Trophoblast cell (in vitro differentiated cells and primary cell): ENCODE data around the gene GALNTL6.

Experiments used
- DNase-seq, 2 donors: peaks; one replicate each; pipeline ENCODE4 v3.0.0-alpha.2; 2016
- H2AFZ ChIP-seq: 2 replicates; pipeline ENCODE4 v1.6.1; 2013; ENCODE audit warnings: low read length, moderate library complexity, mild to moderate bottlenecking; ENCODE audit not compliant: insufficient read depth, poor library complexity
- H2AK5ac ChIP-seq: 2 replicates; pipeline ENCODE4 v1.6.1; 2013; ENCODE audit warnings: mild to moderate bottlenecking, low read length
- H2BK120ac ChIP-seq: 2 replicates; pipeline ENCODE4 v1.6.1; 2013; ENCODE audit warnings: low read length, mild to moderate bottlenecking, moderate library complexity; ENCODE audit not compliant: insufficient read depth, poor library complexity
- H2BK12ac ChIP-seq: 2 replicates; pipeline ENCODE4 v1.6.1; 2013; ENCODE audit warnings: mild to moderate bottlenecking, low read length, moderate library complexity
- H2BK5ac ChIP-seq: 2 replicates; pipeline ENCODE4 v1.6.1; 2013; ENCODE audit warnings: low read length, low read depth, moderate library complexity, mild to moderate bottlenecking; ENCODE audit not compliant: poor library complexity
- H3K14ac ChIP-seq: 2 replicates; pipeline ENCODE4 v1.6.1; 2013; ENCODE audit warnings: mild to moderate bottlenecking, low read length
- H3K18ac ChIP-seq: 2 replicates; pipeline ENCODE4 v1.6.1; 2013; ENCODE audit warnings: mild to moderate bottlenecking, low read length
- H3K23ac ChIP-seq: 2 replicates; pipeline ENCODE4 v1.6.1; 2013; ENCODE audit warnings: low read length
- H3K27ac ChIP-seq: 2 replicates; pipeline ENCODE4 v1.5.1; 2013; ENCODE audit warnings: low read depth, mild to moderate bottlenecking, inconsistent platforms, low read length, moderate library complexity
- H3K27me3 ChIP-seq: 2 replicates; pipeline ENCODE4 v1.6.1; 2013; ENCODE audit warnings: inconsistent platforms, mild to moderate bottlenecking, low read length, moderate library complexity; ENCODE audit not compliant: insufficient read depth
- H3K36me3 ChIP-seq, 2 experiments: 1 replicate in 1 of 2; 2 replicates in 1 of 2; pipeline ENCODE4 v1.6.1; 2013; ENCODE audit warnings: low read length in 2 of 2, mild to moderate bottlenecking in 2 of 2, moderate library complexity in 1 of 2; ENCODE audit not compliant: insufficient read depth in 2 of 2, control insufficient read depth in 1 of 2
- H3K4ac ChIP-seq: 2 replicates; pipeline ENCODE4 v1.6.1; 2013; ENCODE audit warnings: low read depth, mild to moderate bottlenecking, low read length, moderate library complexity
- H3K4me1 ChIP-seq, 2 experiments: 1 replicate in 1 of 2; 2 replicates in 1 of 2; pipeline ENCODE4 v1.6.1; 2013; ENCODE audit warnings: low read length in 2 of 2, mild to moderate bottlenecking in 2 of 2, moderate library complexity in 1 of 2; ENCODE audit not compliant: insufficient read depth in 2 of 2, control insufficient read depth in 1 of 2
- H3K4me2 ChIP-seq: 2 replicates; pipeline ENCODE4 v1.6.1; 2013; ENCODE audit warnings: inconsistent platforms, mild to moderate bottlenecking, low read length, moderate library complexity
- H3K4me3 ChIP-seq: 2 replicates; pipeline ENCODE4 v1.5.1; 2013; ENCODE audit warnings: mild to moderate bottlenecking, low read depth, low read length, inconsistent platforms
- H3K79me1 ChIP-seq: one replicate; pipeline ENCODE4 v1.6.1; 2013; ENCODE audit warnings: low read length
- H3K79me2 ChIP-seq: 2 replicates; pipeline ENCODE4 v1.6.1; 2013; ENCODE audit warnings: low read length, mild to moderate bottlenecking; ENCODE audit not compliant: control insufficient read depth, insufficient read depth, poor library complexity
- H3K9ac ChIP-seq: 2 replicates; pipeline ENCODE4 v1.6.1; 2013; ENCODE audit warnings: mild to moderate bottlenecking, low read length
- H3K9me3 ChIP-seq: 2 replicates; pipeline ENCODE4 v1.6.1; 2013; ENCODE audit warnings: low read depth, mild to moderate bottlenecking, control low read depth, inconsistent platforms, low read length; ENCODE audit not compliant: insufficient read depth
- H4K12ac ChIP-seq: 2 replicates; pipeline ENCODE4 v1.6.1; 2013; ENCODE audit warnings: low read depth, mild to moderate bottlenecking, low read length, moderate library complexity
- H4K8ac ChIP-seq: 2 replicates; pipeline ENCODE4 v1.6.1; 2013; ENCODE audit warnings: low read depth, mild to moderate bottlenecking, low read length, moderate library complexity
- H4K91ac ChIP-seq: one replicate; pipeline ENCODE4 v1.6.1; 2013; ENCODE audit warnings: low read depth, mild to moderate bottlenecking, low read length, moderate library complexity
- WGBS: extraction: QIAGEN DNeasy Blood & Tissue Kit; methylation state at CpG from one replicate; pipeline ENCODE4 v1.1.7; 2013; ENCODE audit warnings: missing lambda C conversion rate; ENCODE audit not compliant: insufficient read length, insufficient coverage; ENCODE audit errors: extremely low coverage; 5-methylcytosine and 5-hydroxymethylcytosine counted together

Gene GALNTL6

DNA sequence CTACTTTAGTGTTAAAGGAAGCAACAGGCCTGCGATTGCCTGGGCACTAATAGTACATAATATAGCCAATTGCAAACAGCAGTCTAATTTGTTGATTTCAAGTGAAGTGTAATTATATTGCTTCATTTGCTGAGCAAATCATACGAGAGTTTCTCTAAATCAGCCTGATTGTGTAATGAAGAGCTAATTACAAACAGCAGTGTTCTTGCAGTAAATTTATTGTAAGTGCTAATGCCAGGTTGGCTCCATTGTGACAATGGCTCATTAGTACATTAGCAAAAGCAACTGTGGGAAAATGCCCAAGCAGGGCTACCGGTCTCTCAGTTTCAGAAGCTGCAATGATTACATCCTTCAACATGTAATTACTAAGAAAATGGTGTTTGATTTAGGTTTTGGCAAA lies 591.5 kb downstream of the GALNTL6 start:
- Histone ChIP-seq H3K79me2 (no peaks in the 10 kb centered on the region), H2AFZ (no peak overlapping the region), H4K8ac (no peak overlapping the region), H3K27ac (no peak overlapping the region), H4K91ac (no peak overlapping the region), H4K12ac (no peak overlapping the region), H3K4me3 (no peak overlapping the region), H3K18ac (no peak overlapping the region), H2BK12ac (no peak overlapping the region), H2BK5ac (no peak overlapping the region), H3K9ac (no peak overlapping the region), H3K79me1 (no peaks in the 10 kb centered on the region), H3K4ac (no peak overlapping the region), H2AK5ac (no peak overlapping the region), H3K23ac (no peak overlapping the region), H3K4me2 (no peak overlapping the region), H3K14ac (no peak overlapping the region), H3K36me3 (no peaks in the 10 kb centered on the region), H3K9me3 (no peaks in the 10 kb centered on the region), H2BK120ac (no peak overlapping the region), H3K4me1 (no peaks in the 10 kb centered on the region), H3K27me3 (no peaks in the 10 kb centered on the region)
- DNase-seq = no peak
- no CpG with 5 or more reads among the region's 3 CpGs for WGBS

DNA sequence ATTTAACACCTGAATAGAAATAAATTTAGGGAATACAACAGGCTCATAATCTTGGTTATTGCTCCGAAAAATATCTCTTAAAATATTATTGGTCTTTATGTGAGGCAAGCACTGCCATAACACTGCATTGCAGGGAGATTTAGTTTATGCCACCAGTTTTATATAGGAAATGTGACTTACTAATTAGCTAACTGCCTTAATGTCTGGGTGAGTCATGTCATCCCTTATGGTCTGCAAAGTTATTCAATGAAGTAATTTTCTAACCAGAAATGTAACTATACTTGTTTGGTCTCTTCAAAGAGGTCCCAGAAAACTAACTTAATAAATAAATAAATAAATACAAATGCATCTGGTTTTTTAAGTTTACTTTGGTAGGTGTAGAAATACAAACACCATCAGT lies 597.2 kb downstream of the GALNTL6 start:
- H3K79me2 ChIP-seq = no peaks in the 10 kb centered on the region
- no peak overlapping the region for H3K14ac ChIP-seq
- H2BK120ac ChIP-seq = no peak overlapping the region
- no peaks in the 10 kb centered on the region for H3K9me3 ChIP-seq
- no peak overlapping the region for H3K4me2 ChIP-seq
- DNase-seq = peak; percentile 1 to 8
- H3K27ac ChIP-seq = no peak overlapping the region
- no CpG with 5 or more reads among the region's 1 CpG for WGBS
- no peak overlapping the region for H3K4ac ChIP-seq
- H3K18ac ChIP-seq = no peak overlapping the region
- no peak overlapping the region for H3K23ac ChIP-seq
- no peak overlapping the region for H2AK5ac ChIP-seq
- H3K79me1 ChIP-seq = peaks cover 2% of the 10 kb centered on the region
- H3K27me3 ChIP-seq = no peaks in the 10 kb centered on the region
- H2BK12ac ChIP-seq = no peak overlapping the region
- no peak overlapping the region for H3K9ac ChIP-seq
- H2AFZ ChIP-seq = no peak overlapping the region
- H3K36me3 ChIP-seq = no peaks in the 10 kb centered on the region
- H4K8ac ChIP-seq = no peak overlapping the region
- H3K4me3 ChIP-seq = no peak overlapping the region
- H4K91ac ChIP-seq = no peak overlapping the region
- H4K12ac ChIP-seq = no peak overlapping the region
- no peaks in the 10 kb centered on the region for H3K4me1 ChIP-seq
- no peak overlapping the region for H2BK5ac ChIP-seq

DNA sequence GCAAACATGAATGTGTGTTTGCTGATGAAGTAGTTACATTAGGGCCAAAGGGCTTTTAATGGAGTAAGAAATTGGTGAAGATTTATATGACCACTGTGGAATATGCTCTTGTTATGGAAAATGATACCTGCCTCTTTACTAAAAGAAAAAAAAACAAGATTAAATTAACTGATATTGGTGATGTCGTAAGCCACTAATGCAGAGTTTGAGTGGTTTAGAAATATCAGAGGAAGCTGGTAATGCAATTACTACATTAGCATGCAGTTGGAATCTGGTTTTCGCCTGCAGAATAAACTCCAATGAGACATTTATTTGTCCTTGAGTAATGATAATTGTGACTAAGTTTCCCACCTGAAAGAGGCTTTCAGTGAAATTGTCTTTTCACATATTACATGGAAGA lies 597.9 kb downstream of the GALNTL6 start:
- Histone ChIP-seq H3K18ac (no peak overlapping the region), H3K4me3 (no peak overlapping the region), H2AK5ac (no peak overlapping the region), H2AFZ (no peak overlapping the region), H3K36me3 (no peaks in the 10 kb centered on the region), H3K4me1 (peaks cover 0 to 3% of the 10 kb centered on the region in 2 experiments), H4K8ac (no peak overlapping the region), H2BK120ac (no peak overlapping the region), H3K4ac (no peak overlapping the region), H3K27ac (no peak overlapping the region), H2BK5ac (no peak overlapping the region), H4K12ac (no peak overlapping the region), H3K9me3 (no peaks in the 10 kb centered on the region), H2BK12ac (no peak overlapping the region), H3K27me3 (no peaks in the 10 kb centered on the region), H3K79me1 (peaks cover 3% of the 10 kb centered on the region), H3K14ac (no peak overlapping the region), H4K91ac (no peak overlapping the region), H3K4me2 (no peak overlapping the region), H3K23ac (no peak overlapping the region), H3K79me2 (no peaks in the 10 kb centered on the region), H3K9ac (no peak overlapping the region)
- peak; percentile 1 to 30 for DNase-seq
- no CpG with 5 or more reads among the region's 2 CpGs for WGBS

DNA sequence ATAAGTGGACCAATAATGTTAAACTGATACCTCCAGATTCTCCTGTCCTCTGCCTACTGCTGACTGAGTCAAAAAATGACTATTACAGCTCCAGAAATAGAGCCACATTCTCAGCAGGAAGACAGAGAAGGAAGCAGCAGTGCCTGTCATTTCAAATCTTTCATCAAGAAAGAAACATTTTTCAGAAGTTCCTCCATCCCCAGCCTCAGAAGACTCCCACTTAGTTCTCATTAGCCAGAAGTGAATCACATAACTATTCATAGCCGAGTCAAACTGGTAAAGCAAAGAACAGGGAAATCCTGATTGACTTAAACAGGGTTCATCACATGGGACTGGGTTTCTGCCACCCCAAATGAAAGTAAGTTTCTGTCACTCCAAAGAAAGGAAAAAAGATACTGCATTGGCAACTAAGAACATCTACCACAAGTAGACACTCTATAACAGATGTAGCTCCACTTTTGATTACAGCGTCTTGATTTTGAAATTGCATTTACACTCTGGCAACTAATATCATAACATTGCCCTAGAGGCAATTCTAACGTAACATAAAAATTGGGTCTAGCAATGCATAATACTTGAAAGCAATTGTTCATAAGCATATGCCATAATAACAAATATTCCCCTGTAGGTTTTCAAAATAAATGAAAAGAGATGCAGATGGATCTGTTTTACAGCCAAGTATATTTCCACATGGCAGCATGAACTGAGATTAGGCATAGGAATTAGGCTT lies 599.8 kb downstream of the GALNTL6 start:
- Histone ChIP-seq H4K8ac (no peak overlapping the region), H3K79me1 (peaks cover 3% of the 10 kb centered on the region), H2BK120ac (no peak overlapping the region), H3K9me3 (no peaks in the 10 kb centered on the region), H3K9ac (no peak overlapping the region), H3K18ac (no peak overlapping the region), H3K14ac (no peak overlapping the region), H3K4me3 (no peak overlapping the region), H3K23ac (no peak overlapping the region), H3K4me2 (no peak overlapping the region), H3K4me1 (peaks cover 0 to 3% of the 10 kb centered on the region in 2 experiments), H2AK5ac (no peak overlapping the region), H4K91ac (no peak overlapping the region), H2BK12ac (no peak overlapping the region), H2AFZ (no peak overlapping the region), H2BK5ac (no peak overlapping the region), H4K12ac (no peak overlapping the region), H3K27me3 (no peaks in the 10 kb centered on the region), H3K27ac (no peak overlapping the region), H3K79me2 (no peaks in the 10 kb centered on the region), H3K4ac (no peak overlapping the region), H3K36me3 (no peaks in the 10 kb centered on the region)
- no CpG with 5 or more reads among the region's 3 CpGs for WGBS
- DNase-seq = no peak
